Endometrial microvascular endothelial cells (primary cell): ENCODE measurements around the gene GNAZ. TPM values are rescaled to one million over a fixed set of nuclear protein-coding genes. Genes with fewer than 3 reads are reported as not detected.

Experiments used
- in situ Hi-C: cut with HindIII; loops from 2 replicates; pipeline ENCODE4 v1.10.0; 2017; ENCODE audit warnings: low sequenced_read_pairs, low pct_unique_long_range_greater_than_20kb; ENCODE audit errors: inconsistent ontology term
- total RNA-seq: library from RNA; depleted of rRNA; stranded (reverse); fragments of >200 nt; gene quantifications from one replicate; pipeline ENCODE4 v1.2.3, GENCODE V29; 2015; ENCODE audit errors: inconsistent ontology term

GNAZ gene
- total RNA-seq, 1 donor from 2014 or later, result not detected

DNA sequence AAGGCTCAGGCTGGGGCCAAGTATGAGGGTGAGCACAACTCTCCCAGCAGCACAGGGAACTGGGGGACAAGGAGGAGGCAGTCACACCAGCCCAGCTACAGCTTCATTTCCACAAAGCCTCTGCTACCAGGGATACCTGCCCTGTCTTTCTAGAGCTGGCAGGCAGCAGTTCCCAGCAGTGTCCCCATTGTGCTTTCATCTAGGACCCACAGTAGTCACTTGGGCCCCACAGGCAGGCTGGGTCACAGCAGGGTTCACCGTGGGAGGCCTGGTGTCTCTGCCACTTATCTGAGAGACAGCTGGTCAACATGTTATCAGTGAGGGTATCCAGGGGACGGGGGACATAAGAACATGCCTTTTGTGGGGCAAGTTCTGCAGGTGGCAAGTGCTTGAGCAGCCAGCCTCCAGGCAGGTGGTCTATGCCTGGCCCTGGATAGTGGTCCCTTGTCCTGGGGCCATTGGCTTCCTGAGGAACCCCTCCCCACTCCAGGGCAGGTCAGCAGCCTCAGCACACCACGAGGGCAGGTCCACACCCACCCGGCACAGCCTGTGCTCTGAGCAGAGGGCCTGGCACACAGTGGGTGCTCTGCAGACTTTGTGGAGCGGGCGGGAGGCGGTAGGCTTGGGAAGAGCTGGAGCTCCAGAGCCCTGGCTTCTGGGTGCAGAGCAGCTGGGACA is 29.9 kb downstream of the GNAZ start:
- in situ Hi-C loops, result no loop called here

DNA sequence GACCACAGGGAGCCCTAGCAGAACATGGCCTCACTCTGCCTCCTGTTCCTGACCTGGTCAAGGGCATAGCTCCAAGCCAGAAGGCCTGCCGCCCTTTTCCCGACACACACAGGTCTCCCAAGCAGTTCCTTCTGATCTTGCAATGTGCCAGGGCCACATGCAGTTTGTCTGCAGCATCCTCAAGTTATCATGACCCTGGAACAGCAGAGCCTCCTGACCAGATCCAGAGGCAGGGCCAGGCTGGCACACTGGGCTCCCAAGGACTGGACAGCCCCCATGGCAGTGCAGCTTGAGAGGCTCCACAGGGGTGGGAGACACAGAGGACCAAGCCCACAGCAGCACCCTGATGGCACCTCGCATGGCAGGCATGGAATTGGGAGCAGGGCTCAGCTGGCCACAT is 31.2 kb downstream of the GNAZ start:
- in situ Hi-C loops, result no loop called here

DNA sequence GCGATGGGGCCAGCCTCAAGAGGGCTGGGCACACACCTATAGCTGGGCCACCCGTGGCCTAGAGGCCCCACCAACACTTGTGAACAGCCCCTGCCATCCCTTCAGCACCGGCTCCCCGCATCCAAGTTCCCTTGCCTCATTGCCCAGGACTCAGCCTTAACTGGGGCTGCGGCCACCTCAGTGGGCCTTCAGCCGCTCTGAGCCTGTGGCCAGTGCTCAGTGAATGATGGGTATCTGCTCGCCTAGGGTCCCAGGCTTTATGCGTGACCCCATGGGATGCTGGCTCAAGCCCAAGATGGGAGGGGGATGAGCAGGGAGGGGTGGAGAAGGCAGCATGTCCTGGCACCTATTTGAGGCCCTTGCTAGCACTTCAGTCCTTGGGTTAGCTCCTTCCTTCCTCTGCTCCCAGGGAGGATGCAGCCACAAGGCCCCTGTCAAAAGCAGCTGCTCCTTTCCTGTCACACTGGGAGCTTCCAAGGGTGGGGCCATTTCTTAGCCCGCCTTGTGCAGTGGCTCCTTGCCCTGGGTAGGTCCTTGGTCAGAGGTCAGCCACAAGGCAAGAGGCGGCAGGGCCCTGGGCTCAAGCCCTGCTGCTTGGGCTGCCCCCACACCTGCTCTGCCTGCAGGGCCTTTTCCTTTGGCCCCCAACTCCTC is 31.8 kb downstream of the GNAZ start:
- in situ Hi-C loops, result no loop called here

DNA sequence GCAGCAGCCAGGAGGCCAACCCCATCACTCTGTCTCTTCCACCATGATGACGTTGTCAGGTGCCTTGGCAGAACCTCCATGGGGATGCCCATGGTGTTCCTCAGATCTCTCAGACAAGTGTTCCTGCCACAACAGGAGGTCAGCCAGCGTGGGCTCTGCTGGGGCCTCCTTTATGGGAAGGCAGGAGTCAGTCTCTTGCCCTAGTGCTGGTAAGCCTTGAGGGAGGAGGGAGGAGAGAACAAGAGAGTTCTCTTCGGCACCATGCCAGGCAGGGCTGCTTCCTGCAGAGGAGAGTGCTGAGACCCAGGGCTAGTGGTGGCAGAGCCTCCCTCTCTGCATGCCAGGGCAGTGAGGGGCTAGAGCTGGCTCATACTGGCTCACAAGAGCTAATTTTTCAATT is 32.5 kb downstream of the GNAZ start:
- in situ Hi-C loops, result no loop called here

DNA sequence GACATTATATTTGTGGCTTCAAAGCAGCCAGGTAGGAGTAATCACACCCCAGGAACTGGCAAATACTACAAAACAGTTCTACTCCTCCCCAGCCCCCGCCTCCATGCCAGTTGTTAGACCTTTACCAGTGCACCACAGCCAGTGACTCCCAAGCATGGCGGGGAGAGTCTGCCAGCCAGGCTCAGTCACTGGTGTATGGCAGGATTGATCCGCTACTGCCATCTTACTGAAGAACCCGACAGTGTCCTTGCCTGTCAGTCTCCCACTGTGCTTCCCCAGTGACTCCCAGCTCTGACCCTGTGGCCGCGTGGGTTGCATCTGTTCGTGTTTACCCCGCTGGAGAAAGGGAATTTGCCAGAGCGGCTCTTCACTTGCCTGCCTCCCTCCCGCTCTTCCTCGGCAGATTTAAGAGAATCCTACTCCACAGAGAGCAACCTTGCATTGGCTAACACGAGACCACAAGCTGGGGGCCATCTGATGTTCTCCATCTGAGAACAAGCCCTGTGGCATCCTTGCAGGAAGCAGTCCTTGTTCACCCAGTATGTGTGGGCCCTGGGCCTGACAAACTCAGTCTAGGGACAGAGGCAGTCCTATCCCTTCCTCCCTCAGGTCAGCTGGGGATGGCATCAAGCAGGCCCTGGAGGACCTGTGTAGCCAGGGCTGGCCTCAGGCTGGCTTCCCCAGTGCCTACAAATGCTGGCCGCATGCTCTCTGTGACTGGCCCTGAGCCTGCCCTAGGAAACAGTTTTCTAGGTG is 33.1 kb downstream of the GNAZ start:
- in situ Hi-C loops, result no loop called here

DNA sequence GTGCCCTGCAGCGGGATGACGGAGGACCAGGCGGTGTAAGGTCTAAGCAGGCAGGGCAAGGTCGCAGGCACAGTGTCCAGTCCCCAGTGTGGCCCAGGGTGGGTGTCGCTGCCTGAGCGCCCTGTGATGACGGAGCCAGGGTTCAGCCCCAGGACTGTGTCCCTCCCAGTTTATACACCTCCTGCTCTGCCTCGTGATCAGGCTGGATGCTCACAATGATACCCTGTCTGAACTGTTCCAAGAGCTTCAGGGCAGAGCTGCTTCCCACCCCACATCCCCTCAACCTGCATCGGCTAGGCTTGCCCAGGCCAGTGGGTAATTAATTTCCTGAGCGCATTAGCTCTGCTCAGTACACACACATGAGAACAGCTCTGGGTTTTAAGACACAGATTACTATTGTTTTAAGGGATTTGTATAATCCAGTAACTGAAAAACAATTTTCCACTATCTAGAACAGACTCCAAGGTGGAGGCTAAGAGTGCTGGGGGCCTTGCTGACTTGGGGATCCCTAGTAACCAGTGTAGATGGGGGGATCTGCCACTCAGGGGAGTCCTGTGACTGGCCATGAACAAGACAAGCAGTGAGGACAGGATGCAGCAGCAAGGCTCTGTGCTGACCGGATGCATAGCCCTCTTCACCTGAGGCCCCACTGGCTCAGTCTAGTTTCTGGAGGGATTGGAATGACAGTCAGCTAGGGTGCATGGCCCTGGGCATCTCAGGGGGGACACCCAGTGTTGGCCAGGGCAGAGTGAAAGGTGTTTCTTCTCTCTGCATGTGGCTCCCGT is 34.1 kb downstream of the GNAZ start:
- in situ Hi-C loops, result no loop called here

DNA sequence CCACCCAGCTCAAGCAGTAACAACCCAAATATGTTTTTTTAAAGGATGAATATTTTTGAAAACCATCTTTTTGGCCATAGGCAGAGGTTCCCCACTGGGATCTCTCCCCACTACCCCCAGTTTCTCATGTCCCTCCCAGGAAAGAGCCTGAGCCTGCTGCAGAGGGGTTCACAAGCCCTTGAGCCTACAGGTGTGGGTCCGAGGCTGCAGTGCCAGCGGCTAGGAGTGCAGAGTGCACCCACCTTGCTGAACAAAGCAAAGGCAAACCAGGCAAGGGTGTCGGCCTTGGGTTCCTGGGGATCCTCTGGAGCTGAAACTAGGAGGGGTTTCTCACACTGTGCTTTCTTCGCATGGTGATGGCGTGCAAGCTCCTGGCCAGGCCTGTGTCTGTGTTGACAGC is 35.0 kb downstream of the GNAZ start:
- in situ Hi-C loops, result no loop called here

DNA sequence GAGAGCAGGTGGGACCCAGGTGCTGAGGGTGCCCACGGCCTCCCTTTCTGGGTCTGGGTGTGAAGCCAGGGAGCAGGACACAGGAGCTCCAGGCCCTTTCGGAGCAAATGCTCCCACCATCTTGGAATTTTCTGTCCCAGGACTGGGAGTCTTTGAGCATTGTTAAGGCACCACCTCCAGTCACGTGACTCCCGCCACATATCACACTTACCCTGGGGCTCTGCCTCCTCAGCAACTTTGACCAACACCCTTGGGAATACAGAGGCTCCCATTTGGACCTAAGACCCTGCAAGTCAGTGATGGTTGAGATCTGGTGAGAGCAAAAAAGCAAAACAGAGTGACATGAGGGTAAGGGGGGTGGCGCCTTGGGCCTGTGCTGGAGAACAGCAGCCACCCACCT is 35.6 kb downstream of the GNAZ start:
- in situ Hi-C loops, result no loop called here

DNA sequence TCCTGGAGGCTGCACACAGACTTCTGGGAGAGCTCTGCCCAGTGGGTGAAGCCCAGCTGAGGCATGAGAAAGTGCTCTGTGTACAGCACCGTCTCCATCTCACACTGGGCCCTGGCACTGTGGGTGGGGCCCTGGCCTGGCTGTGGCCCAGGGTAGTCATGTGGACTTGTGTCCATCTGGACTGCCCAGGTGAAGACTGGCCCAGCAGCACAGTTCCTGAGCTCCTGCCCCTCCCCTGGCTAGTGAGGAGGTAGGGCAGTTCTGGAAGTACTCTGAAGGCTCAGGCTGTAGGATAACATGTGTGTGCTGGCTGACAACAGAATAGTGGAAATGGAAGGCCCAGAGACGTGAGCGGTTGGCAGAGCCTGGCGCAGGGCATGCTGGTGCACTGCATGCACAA is 36.0 kb downstream of the GNAZ start:
- in situ Hi-C loops, result no loop called here

DNA sequence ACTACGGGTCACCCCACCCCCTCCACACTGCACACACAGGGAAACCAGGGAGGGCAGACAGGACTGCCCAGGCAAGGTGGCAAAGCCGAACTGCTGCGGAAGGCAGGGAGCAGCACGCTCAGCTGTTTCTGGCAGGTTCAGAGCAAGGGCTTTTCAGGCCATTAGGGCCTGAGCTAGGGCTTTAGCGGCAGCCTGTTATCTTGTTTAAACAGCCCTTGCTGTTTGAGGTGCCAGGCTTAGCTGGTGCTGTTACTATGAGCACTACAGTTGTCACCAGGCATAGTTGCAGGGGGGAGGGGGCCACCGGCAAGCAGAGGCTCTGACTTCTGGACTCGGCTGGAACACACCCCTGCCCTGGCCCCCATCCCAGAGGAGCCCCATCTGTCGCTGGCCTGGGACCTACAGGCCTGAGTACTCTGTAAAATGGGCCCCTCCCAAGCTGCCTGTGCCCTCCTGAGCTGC is 36.6 kb downstream of the GNAZ start:
- in situ Hi-C loops, result no loop called here

DNA sequence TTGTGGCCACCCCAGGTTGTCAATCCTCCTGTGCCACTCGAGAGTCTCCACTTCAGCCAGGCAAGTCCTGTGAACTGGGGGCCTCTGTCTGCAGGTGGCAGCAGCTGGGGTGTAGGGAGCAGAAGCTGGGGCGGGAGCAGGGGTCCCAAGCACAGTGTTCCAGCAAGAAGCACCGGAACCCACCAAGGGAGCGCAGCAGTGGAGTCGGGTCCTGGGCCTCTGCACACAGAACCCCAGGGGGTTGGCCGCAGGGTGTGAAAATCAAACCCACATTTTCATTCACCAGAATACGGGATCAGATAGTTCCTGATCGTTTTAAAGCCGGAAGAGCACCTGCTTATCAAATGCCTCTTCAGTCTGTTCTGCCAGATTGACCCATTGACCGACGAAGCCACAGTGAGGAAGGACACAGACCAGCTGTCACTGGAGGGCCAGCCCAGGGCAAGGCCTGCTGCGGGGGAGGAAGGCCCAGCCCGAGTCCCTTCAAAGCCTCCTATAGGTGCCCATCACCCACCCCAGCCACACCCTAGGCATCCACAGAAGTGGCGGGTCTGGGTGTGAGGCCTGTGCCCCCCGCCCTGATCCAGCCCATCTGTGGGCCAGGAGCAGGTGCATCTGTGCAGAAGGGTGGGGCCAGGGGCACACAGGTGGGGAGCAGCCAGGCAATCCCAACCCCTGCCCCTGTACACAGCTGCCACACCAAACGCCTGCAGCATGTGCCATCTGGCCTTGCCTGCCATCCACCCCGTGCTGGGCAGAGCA is 37.3 kb downstream of the GNAZ start:
- in situ Hi-C loops, result no loop called here

DNA sequence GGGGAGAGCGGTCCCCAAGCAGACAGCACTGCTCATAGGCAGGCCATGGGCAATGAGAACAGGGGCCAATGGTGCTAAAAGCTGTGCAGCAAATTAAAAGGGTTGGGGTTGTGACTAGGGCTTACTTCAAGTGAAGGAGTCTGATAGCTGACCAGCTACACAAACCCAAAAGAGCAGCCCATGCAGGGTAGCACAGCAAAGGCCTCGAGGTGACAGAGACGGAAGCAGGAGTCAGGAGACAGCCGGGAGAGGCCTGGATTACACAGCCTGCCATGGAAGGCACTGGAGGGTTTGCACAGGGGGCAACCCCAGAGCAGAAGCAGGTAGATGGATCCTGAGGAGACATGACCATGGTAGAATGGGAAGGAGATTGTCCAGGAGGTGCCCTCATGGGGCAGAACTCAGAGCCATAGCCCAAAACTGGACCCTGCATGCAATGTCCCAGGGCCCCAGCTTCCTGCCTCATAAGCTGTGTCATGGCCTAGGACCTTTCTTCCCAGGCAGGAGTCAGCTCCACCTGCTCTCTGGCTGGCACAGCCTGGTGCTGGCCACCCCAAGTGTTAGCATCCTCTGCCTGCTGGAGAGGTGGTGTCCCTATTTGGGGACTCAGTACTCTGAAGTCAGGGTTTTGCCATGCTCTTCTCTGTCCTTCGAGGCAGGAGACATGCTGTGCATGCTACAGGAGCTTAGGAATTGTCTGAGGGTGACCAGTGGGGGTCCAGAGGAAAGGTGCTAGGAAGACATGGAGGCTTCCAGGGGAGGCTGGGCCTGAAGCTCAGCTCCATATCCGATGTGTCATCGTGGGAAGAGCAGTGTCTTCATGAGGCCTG is 38.1 kb downstream of the GNAZ start:
- in situ Hi-C loops, result no loop called here

DNA sequence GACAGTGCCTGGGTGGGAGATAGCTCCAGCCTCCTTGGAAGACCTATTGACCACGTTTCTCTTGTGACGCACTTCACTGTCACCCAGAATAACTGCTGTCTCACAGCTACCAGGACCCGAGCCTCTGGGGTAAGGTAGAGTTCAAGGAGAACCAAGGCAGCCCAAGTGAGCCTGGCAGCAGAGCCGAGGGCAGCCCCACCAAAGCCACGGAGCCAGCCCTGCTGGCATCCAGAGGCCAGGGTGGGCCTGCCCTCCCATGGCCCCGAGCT is 38.7 kb downstream of the GNAZ start:
- in situ Hi-C loops, result no loop called here

DNA sequence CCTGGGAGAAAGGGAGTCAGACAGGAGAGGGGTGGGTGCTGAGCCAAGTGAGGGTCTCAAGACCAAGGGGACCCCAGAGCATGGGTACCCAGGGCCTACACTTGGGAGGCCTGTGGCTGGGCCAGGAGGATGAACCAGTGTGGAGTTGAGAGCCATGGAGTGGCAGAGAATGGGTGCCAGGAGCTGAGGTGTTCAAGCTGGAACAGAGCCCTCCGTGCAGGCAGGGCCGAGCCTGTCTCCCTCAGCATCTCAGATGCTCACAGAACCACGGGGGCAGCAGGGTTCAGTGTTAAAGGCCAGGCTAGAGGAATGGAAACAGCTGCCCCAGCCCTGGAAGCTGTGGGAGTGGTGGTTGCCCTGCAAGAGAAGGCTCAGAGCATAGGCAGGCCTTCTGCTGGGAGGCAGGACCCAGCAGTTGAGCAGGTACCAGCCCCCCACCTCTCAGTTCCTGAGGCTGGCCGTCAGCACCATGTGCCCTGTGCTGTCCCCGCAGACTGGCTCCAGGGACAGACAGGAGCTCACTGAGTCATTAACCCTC is 39.2 kb downstream of the GNAZ start:
- in situ Hi-C loops, result no loop called here

DNA sequence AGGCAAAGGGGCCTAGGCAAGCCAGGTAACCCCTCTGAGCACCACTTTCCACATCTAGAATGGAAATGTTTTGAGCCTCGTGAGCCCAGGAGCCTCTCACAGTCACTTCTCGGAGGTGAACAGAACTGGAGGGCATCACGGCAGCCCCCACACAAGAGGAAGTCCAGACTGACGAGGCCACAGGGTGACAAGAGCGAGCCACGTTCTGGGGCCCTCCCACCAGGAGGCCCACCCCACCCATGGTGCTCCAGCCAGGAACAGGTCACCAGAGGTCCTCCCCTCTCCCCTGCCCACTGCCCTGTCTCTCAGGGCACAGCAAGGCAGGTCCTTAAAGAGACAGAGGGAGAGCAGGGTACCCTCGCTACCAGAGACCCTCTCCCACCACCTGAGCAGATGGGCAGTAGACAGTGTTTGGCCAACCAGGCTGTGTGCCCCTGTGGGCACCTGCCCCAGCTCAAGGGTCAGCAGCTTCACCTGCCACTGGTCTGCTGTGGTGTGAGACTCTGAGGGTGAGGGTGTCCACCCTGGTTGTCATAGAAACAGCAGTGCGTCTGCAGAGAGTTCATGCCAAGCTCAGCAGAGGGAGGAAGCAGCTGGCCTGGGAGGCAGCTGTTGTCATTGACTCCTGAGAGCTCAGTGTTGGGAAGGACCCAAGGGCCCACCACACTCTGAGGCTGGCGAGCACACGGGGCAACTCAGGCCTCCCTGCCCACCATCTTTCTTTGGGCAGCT is 40.0 kb downstream of the GNAZ start:
- in situ Hi-C loops, result no loop called here

DNA sequence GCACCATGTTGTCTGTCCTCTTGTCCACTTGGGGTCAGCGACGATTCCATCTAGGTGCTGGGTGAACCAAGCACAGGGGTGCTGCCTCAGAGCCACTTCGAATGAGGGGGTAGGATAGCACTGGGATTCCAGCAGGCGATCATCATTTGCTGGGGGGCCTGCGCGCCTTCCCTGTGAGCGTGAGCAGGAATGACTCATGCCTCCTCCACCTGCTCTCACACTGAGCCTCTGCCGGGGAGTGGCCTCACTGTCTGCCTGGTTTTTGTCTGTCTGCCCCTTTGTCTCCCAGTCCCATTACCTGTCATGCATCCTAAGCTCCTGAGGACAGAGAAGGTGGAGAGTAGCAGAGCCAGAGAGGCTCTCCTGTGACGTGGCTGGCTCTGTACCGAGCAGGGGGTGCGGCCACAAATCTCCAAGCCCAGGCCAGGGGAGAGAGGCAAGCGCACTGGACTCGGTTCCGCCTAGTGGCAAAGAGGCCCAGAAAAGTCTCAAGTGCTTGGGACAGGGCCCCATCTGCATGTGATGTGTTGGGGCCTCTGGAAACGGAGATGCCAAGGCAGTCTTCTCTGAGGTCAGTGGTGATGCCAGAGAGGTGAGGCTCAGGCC is 40.7 kb downstream of the GNAZ start:
- in situ Hi-C loops, result no loop called here

DNA sequence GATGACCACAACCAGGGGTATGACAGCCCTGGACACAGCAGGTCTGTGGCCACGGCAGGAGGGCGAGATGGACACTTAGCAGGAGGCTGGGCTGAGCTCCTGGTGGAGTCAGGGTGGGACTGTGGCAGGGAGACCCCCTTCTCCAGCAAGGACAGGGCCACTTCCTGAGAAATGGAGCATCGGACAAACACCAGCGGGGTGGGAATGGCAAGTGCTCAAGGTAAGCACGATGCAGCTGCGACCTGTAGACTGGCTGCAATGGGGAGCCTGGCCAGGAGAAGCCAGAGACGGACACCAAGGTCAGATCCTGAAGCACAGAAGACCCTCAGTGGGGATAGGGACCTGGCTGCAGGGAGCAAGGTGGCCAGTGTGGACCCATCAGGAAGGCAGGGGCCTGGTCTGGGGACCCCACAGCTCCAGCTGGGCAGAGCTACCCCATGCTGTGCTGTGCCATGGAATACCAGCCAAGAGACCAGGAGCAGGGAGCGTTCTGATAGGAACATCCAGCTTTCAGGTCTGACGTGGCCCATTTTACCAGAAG is 42.2 kb downstream of the GNAZ start:
- in situ Hi-C loops, result no loop called here
